Esophagus muscularis mucosa (tissue), 4 donors: ENCODE results near the gene GAP43. TPM values are rescaled to one million over a fixed set of nuclear protein-coding genes. Genes with fewer than 3 reads are reported as not detected.

Experiments
- DNase-seq: peaks from one replicate; pipeline ENCODE4 v3.0.0-alpha.2; 2017; ENCODE audit errors: extremely low spot score
- H3K27ac ChIP-seq, 4 donors: fragments of 200-600 bp; sonication (generic); replicated peaks in 1 of 4; 1 replicate in 3 of 4; 2 replicates in 1 of 4; pipeline ENCODE4 v1.5.1; 2016 to 2019; ENCODE audit warnings: mild to moderate bottlenecking in 1 of 4
- H3K27me3 ChIP-seq, 4 donors: fragments of 200-600 bp; sonication (generic); one replicate each; pipeline versions ENCODE4 v1.5.1 to v1.6.0; 2016 to 2019
- H3K36me3 ChIP-seq, 4 donors: fragments of 200-600 bp; sonication (generic); one replicate each; pipeline ENCODE4 v1.5.1; 2016 to 2019
- H3K4me1 ChIP-seq, 4 donors: fragments of 200-600 bp; sonication (generic); one replicate each; pipeline ENCODE4 v1.5.1; 2016 to 2019
- H3K4me3 ChIP-seq, 4 donors: fragments of 200-600 bp; sonication (generic); 1 replicate in 2 of 4; 2 replicates in 2 of 4; pipeline ENCODE4 v1.5.1; 2016 to 2019; ENCODE audit warnings: mild to moderate bottlenecking in 4 of 4, moderate library complexity in 1 of 4
- H3K9me3 ChIP-seq, 4 donors: fragments of 200-600 bp; sonication (generic); 1 replicate in 3 of 4; 2 replicates in 1 of 4; pipeline ENCODE4 v1.5.1; 2016 to 2019
- CTCF ChIP-seq, 3 experiments: fragments of 200-600 bp in 2 of 3; fragments of 450-650 bp in 1 of 3; sonication (generic) in 2 of 3; IDR thresholded peaks; one replicate each; pipeline ENCODE4 v1.5.1; 2017 to 2019; ENCODE audit warnings: antibody characterized with exemption in 3 of 3, mild to moderate bottlenecking in 2 of 3, moderate library complexity in 1 of 3
- EP300 ChIP-seq: sonication (generic); formaldehyde crosslinking; IDR thresholded peaks from one replicate; pipeline ENCODE4 v1.6.1; 2017; ENCODE audit warnings: antibody characterized with exemption
- POLR2A ChIP-seq: fragments of 450-650 bp; IDR thresholded peaks from one replicate; pipeline ENCODE4 v1.6.1; 2017; ENCODE audit warnings: antibody characterized with exemption, moderate library complexity, mild to moderate bottlenecking, low read depth
- POLR2AphosphoS5 ChIP-seq, 2 donors: sonication (generic); formaldehyde crosslinking; IDR thresholded peaks; one replicate each; pipeline ENCODE4 v1.6.1; 2017; ENCODE audit warnings: antibody characterized with exemption in 2 of 2
- WGBS: methylation state at CpG from one replicate; pipeline ENCODE4 v1.1.5; 2018; 5-methylcytosine and 5-hydroxymethylcytosine counted together
- intact Hi-C: fragments of 100-400 bp; cut with DNase I; formaldehyde crosslinking; loops from one replicate; pipeline ENCODE4 v1.15.1; 2023
- total RNA-seq, 4 donors: library from RNA; depleted of rRNA; stranded (reverse); fragments of >200 nt; gene quantifications; one replicate each; pipeline versions ENCODE4 v1.1.0 to v1.2.1, GENCODE V29; 2016

The GAP43 gene
- total RNA-seq, 4 donors from 2014 or later: 0.42 to 7.0 (median 3.1) TPM

DNA sequence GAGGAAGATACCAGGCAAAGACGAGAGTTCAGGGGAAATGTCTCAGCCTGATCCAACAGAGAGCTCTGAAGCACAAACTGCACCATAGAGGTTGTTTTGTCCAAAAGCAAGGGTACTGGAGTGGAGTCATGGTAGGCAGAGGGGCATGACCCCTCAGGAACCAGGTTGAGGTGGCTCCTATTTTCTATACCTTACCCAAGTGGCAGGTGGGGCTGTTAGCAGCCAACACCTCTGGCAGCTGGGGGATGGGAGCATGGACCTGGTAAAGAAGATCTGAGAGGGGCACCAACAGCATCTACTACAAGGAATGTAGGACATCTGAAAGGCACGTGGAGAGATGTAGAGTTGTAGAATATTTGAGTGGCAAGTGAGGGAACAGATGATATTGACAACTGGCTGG lies 85.2 kb downstream of the GAP43 start:
- DNase-seq: no peak
- H3K27ac ChIP-seq: no peak overlapping the region
- WGBS: 72% methylated on average over 2 of the region's 2 CpGs
- H3K9me3 ChIP-seq: no peaks in the 10 kb centered on the region
- TF ChIP-seq CTCF (IDR thresholded peaks at IDR 0.05) (no peak), POLR2A (no peak), POLR2AphosphoS5 (IDR thresholded peaks at IDR 0.05) (no peak), EP300 (no peak)
- H3K36me3 ChIP-seq: no peaks in the 10 kb centered on the region
- H3K4me1 ChIP-seq: peaks cover 0 to 9% (median 4%) of the 10 kb centered on the region in 4 donors
- H3K27me3 ChIP-seq: no peaks in the 10 kb centered on the region
- intact Hi-C loops: no loop called here
- no peak overlapping the region for H3K4me3 ChIP-seq

DNA sequence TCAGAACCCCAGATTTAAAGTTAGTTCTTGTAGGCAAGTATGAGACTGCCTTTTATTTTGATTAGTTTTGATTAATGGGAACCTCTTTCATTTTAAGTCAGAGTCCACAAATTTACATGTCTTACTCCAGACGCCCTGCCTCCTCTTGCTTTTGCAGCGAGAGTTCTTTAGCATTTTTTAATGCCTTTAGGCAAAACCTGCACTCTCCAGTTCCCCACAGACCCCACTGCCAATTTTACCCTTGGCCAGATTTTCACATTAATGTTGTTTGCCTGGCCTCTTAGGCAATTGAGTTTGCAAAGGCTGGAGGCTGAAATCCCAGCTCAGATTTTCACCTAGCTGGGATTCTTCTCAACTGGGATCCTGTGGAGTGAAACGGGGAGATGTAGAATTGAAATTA lies 85.8 kb downstream of the GAP43 start:
- intact Hi-C loops: no loop called here

DNA sequence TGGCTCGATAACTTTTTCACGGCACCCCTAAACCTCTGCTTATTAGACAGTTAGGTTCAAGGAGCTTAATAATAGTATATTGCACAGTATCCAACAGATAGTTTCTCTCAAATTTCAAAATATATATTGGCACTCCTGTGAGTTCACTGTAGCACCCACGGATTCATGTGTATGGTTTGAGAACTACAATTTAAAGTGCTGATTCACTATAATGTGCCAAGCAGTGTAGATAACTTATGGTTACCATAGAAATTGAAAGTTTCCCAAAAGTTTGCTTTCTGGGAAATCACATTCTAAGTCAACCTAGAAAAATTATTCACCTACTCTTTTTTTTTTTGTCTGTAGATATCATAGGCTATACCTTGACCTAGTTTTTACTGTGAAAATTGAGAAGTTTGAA lies 86.6 kb downstream of the GAP43 start:
- no peaks in the 10 kb centered on the region for H3K9me3 ChIP-seq
- H3K27ac ChIP-seq: no peak overlapping the region
- WGBS: 88% methylated on average over 3 of the region's 3 CpGs
- H3K27me3 ChIP-seq: no peaks in the 10 kb centered on the region
- no peaks in the 10 kb centered on the region for H3K36me3 ChIP-seq
- intact Hi-C loops: no loop called here
- no peak for TF ChIP-seq POLR2AphosphoS5 (IDR thresholded peaks at IDR 0.05)
- TF ChIP-seq CTCF (IDR thresholded peaks at IDR 0.05): no peak
- no peak for TF ChIP-seq POLR2A
- no peak for TF ChIP-seq EP300
- H3K4me3 ChIP-seq: no peak overlapping the region
- peaks cover 0 to 6% (median 1%) of the 10 kb centered on the region in 4 donors for H3K4me1 ChIP-seq
- DNase-seq: no peak

More for the DNA sequence above, 85.8 kb downstream of the GAP43 start:
- H3K36me3 ChIP-seq: no peaks in the 10 kb centered on the region
- no peak for TF ChIP-seq CTCF (IDR thresholded peaks at IDR 0.05)
- no peak for TF ChIP-seq EP300
- TF ChIP-seq POLR2A: no peak
- TF ChIP-seq POLR2AphosphoS5 (IDR thresholded peaks at IDR 0.05): no peak
- peaks cover 0 to 9% (median 4%) of the 10 kb centered on the region in 4 donors for H3K4me1 ChIP-seq
- no peak for DNase-seq
- no peak overlapping the region for H3K27ac ChIP-seq
- no peaks in the 10 kb centered on the region for H3K27me3 ChIP-seq
- WGBS: 81% methylated on average over 3 of the region's 3 CpGs
- no peaks in the 10 kb centered on the region for H3K9me3 ChIP-seq
- H3K4me3 ChIP-seq: no peak overlapping the region

GRCh38 chr3:115710799-115711198 lies 87.5 kb downstream of the GAP43 start:
- TF ChIP-seq CTCF (IDR thresholded peaks at IDR 0.05) (no peak), POLR2A (no peak), POLR2AphosphoS5 (IDR thresholded peaks at IDR 0.05) (no peak), EP300 (no peak)
- Histone ChIP-seq H3K27ac (no peak overlapping the region), H3K9me3 (no peaks in the 10 kb centered on the region), H3K4me3 (no peak overlapping the region), H3K27me3 (no peaks in the 10 kb centered on the region), H3K36me3 (no peaks in the 10 kb centered on the region), H3K4me1 (no peaks in the 10 kb centered on the region)
- intact Hi-C loops: no loop called here
- no peak for DNase-seq
- 74% methylated on average over 2 of the region's 2 CpGs for WGBS

DNA sequence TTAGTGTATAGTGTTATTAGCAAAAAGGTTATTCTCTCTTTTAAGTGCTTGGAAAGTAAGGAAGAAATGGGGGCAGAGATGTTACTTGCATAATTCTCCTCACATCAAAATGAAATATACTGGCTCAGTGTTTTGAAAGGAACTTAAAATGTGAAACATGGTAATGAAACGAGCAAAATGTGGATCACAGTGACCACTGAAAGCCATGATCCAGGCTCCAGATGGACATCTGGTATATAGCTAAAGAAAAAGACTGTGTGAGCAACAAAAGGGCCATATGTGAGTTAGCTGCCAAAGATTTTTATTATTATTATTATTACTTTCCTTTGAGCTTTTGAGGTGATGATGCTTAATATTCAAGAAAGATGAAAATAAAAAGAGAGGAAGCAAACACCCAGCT lies 89.6 kb downstream of the GAP43 start:
- WGBS: 0% methylated on average over 1 of the region's 1 CpG

More for the DNA sequence above, 89.6 kb downstream of the GAP43 start:
- Histone ChIP-seq H3K27ac (no peak overlapping the region), H3K36me3 (no peaks in the 10 kb centered on the region), H3K9me3 (no peaks in the 10 kb centered on the region), H3K27me3 (no peaks in the 10 kb centered on the region), H3K4me3 (no peak overlapping the region), H3K4me1 (no peaks in the 10 kb centered on the region)
- DNase-seq: no peak
- TF ChIP-seq CTCF (IDR thresholded peaks at IDR 0.05): no peak
- no peak for TF ChIP-seq POLR2A
- TF ChIP-seq POLR2AphosphoS5 (IDR thresholded peaks at IDR 0.05): no peak
- no peak for TF ChIP-seq EP300
- intact Hi-C loops: no loop called here
